BLaER1 (cell line): ENCODE data around the gene ARMC6.

Source experiments
- H3K27ac ChIP-seq: shearing (Covaris generic); formaldehyde crosslinking; 2 replicates; pipeline ENCODE4 v1.8.1; 2022
- H3K27me3 ChIP-seq: shearing (Covaris generic); formaldehyde crosslinking; 2 replicates; pipeline ENCODE4 v1.8.1; 2022
- H3K36me3 ChIP-seq: shearing (Covaris generic); formaldehyde crosslinking; 2 replicates; pipeline ENCODE4 v1.8.1; 2022
- H3K4me1 ChIP-seq: shearing (Covaris generic); formaldehyde crosslinking; 2 replicates; pipeline ENCODE4 v1.8.1; 2022
- H3K4me2 ChIP-seq: shearing (Covaris generic); formaldehyde crosslinking; 2 replicates; pipeline ENCODE4 v1.8.1; 2022
- H3K4me3 ChIP-seq: shearing (Covaris generic); formaldehyde crosslinking; 2 replicates; pipeline ENCODE4 v1.8.1; 2022
- H3K9ac ChIP-seq: shearing (Covaris generic); formaldehyde crosslinking; 2 replicates; pipeline ENCODE4 v1.8.1; 2022
- H3K9me3 ChIP-seq: shearing (Covaris generic); formaldehyde crosslinking; 2 replicates; pipeline ENCODE4 v1.8.1; 2022
- H4K20me1 ChIP-seq: shearing (Covaris generic); formaldehyde crosslinking; 2 replicates; pipeline ENCODE4 v1.8.1; 2022
- Cebpa-rat ChIP-seq: shearing (Covaris generic); IDR thresholded peaks from 2 replicates; pipeline ENCODE4 v1.8.1; 2022

Gene ARMC6

DNA sequence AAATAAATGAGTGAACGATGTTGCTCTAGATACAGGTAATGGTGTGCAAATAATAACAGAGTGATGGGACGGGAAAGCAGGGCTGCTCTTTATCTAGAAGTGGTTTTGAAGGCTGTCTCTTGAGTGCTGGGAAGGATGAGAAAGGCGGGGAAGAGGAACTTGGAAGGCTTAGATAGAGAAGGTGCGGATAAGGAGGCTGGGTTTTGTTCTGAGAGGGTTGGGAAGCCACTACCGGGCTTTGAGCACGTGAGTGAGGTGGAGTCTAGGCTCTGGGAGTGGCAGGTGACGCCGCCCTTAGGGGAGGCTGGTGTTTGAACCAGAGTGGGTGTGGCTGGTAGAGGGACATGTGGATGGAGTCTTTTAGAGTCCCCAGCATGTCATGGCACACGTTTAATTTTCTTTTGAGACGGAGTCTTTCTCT, 811 bp downstream of the ARMC6 start:
- H3K27me3 ChIP-seq: no peaks in the 10 kb centered on the region
- TF ChIP-seq Cebpa-rat: no peak
- H3K36me3 ChIP-seq: peaks cover 70% of the 10 kb centered on the region
- peak overlapping the region; percentile 90 for H3K4me2 ChIP-seq
- H3K9ac ChIP-seq: peak overlapping the region; percentile 94
- H3K9me3 ChIP-seq: peaks cover 18% of the 10 kb centered on the region
- peak overlapping the region; percentile 88 for H3K4me3 ChIP-seq
- peaks cover 84% of the 10 kb centered on the region for H4K20me1 ChIP-seq
- H3K4me1 ChIP-seq: peaks cover 36% of the 10 kb centered on the region
- H3K27ac ChIP-seq: peak overlapping the region; percentile 97

DNA sequence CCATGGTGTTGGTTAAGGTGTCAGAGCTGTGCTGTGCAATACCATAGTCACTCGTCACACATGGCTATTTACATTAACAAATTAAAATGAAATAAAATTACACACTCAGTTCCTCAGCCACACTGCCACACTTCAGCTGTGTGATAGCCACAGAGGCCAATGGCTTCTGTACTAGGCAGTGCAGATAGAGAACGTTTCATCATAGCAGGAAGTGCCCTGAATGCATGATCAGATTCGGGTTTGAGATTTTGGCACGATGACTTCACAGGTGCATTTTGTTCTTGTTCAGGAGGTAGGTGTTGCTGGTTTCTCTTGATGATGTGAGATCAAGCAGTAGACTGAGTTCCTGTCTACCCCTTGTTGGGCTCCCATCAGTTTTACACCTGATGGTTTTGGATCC, 6.5 kb downstream of the ARMC6 start:
- Histone ChIP-seq H3K27ac (0 out of 2 replicates have a peak overlapping the region, but pooled peaks have one; percentile 20), H3K4me3 (no peak overlapping the region), H4K20me1 (peaks cover 92% of the 10 kb centered on the region), H3K9me3 (peaks cover 18% of the 10 kb centered on the region), H3K27me3 (no peaks in the 10 kb centered on the region), H3K4me1 (peaks cover 26% of the 10 kb centered on the region), H3K4me2 (peak overlapping the region; percentile 49), H3K9ac (peak overlapping the region; percentile 11; the same call in 1 of the 2 replicates), H3K36me3 (peaks cover 86% of the 10 kb centered on the region)
- TF ChIP-seq Cebpa-rat: no peak

DNA sequence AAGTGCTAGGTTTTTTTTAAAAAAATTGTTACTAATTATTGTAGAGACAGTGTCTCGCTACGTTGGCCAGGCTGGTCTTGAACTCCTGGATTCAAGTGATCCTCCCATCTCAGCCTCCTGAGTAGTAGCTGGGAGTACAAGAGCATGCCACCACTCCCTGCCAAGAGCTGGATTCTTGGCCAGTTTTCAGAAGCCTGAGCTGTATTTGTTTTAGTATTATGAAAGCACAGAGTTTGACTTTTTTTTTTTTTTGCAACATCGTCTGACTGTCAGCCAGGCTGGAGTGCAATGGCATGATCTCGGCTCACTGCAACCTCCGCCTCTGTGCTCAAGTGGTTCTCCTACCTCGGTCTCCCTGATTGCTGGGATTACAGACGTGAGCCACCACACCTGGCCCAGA, 7.0 kb downstream of the ARMC6 start:
- 0 out of 2 replicates have a peak overlapping the region, but pooled peaks have one; percentile 20 for H3K27ac ChIP-seq
- peaks cover 21% of the 10 kb centered on the region for H3K4me1 ChIP-seq
- H3K27me3 ChIP-seq: no peaks in the 10 kb centered on the region
- no peak for TF ChIP-seq Cebpa-rat
- H3K36me3 ChIP-seq: peaks cover 87% of the 10 kb centered on the region
- H4K20me1 ChIP-seq: peaks cover 87% of the 10 kb centered on the region
- peak overlapping the region; percentile 11; the same call in 1 of the 2 replicates for H3K9ac ChIP-seq
- peaks cover 18% of the 10 kb centered on the region for H3K9me3 ChIP-seq
- H3K4me3 ChIP-seq: no peak overlapping the region
- H3K4me2 ChIP-seq: peak overlapping the region; percentile 49; the same call in 1 of the 2 replicates

DNA sequence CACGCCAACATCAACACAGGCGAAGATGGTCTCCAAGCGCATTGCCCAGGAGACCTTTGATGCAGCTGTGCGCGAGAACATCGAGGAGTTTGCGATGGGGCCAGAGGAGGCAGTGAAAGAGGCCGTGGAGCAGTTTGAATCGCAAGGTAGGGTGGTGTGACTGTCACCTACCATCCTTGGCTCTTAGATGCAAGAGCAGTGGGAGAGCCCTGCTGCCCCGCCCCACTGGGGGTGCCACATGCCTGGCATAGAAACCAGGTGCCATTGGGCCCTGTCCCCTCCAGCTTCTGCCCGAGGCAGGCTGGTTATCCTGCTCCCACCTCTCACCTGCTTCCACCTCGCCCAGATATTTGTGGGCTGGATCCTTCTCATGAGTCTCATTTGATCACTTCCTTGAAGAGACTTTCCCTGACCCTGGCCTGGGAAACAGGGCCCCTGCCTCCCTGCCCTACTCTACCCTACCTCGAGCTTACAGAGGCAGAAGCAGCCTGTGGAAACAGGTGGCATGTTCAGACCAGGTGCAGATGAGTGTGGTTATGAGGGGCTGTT, 9.4 kb downstream of the ARMC6 start:
- TF ChIP-seq Cebpa-rat: no peak
- H3K27ac ChIP-seq: no peak overlapping the region
- H3K4me1 ChIP-seq: peaks cover 16% of the 10 kb centered on the region
- no peak overlapping the region for H3K4me3 ChIP-seq
- H3K9me3 ChIP-seq: peaks cover 5% of the 10 kb centered on the region
- no peak overlapping the region for H3K9ac ChIP-seq
- H4K20me1 ChIP-seq: peaks cover 69% of the 10 kb centered on the region
- no peak overlapping the region for H3K4me2 ChIP-seq
- H3K27me3 ChIP-seq: no peaks in the 10 kb centered on the region
- peaks cover 87% of the 10 kb centered on the region for H3K36me3 ChIP-seq

DNA sequence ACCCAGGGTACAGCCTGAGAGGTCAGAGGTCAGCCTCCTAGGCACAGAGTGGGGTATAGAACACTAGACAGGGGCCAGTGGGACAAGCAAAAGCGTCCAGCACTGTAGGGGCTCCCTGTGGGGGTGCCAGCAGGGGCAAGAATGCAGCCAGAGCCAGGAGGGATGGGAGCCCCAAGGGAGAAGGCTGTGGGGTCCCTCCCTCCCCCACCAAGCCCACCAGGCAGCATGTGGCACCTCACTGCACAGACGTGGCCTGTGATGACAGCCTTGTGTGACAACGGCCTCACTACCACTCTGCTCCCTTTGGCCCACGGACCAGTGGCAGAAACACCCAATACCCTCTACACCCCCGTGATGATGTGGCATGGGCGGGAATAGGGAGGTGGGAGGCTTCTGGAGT, 10.1 kb downstream of the ARMC6 start:
- H3K27ac ChIP-seq: no peak overlapping the region
- peaks cover 62% of the 10 kb centered on the region for H4K20me1 ChIP-seq
- peaks cover 86% of the 10 kb centered on the region for H3K36me3 ChIP-seq
- H3K4me2 ChIP-seq: no peak overlapping the region
- H3K9ac ChIP-seq: no peak overlapping the region
- no peaks in the 10 kb centered on the region for H3K9me3 ChIP-seq
- no peak for TF ChIP-seq Cebpa-rat
- no peak overlapping the region for H3K4me3 ChIP-seq
- peaks cover 16% of the 10 kb centered on the region for H3K4me1 ChIP-seq
- no peaks in the 10 kb centered on the region for H3K27me3 ChIP-seq

DNA sequence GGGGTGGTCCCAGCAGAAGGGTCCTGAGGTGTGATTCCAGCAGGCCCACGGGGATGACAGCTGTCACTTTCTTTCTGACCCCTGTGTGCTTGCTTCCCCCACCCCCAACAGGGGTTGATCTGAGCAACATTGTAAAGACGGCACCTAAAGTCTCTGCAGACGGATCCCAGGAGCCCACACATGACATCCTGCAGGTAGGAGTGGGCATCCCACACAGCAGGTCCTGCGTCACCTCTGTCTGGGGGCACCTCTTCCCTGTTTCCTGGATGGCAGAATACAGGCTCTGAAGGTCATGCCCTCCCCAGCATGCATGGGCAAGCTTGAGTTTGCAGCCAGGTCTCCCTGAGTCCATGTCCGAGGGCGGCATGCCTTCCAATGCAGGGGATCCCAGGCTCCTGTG, 10.5 kb downstream of the ARMC6 start:
- Histone ChIP-seq H3K9ac (no peak overlapping the region), H4K20me1 (peaks cover 58% of the 10 kb centered on the region), H3K27me3 (no peaks in the 10 kb centered on the region), H3K36me3 (peaks cover 86% of the 10 kb centered on the region), H3K4me2 (no peak overlapping the region), H3K27ac (no peak overlapping the region), H3K4me1 (peaks cover 16% of the 10 kb centered on the region), H3K9me3 (no peaks in the 10 kb centered on the region), H3K4me3 (no peak overlapping the region)
- no peak for TF ChIP-seq Cebpa-rat

DNA sequence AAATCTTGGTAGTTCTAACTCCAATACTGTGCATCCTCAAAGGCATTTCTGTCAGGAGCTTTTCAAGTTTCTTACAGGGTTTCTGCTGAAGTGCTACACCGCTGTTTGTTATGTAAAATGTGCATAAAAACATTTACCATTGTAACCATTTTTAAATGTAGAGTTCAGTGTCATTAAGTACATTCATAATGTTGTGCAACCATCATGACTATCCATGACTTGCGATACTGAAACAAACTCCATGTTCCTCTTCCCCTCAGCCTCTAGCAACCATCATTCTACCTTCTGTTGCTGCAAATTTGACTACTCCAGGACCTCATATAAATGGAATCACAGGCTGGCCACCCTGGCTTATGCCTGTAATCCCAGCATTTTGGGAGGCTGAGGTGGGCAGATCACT, 16.0 kb downstream of the ARMC6 start:
- Histone ChIP-seq H4K20me1 (peaks cover 25% of the 10 kb centered on the region), H3K4me3 (no peak overlapping the region), H3K4me2 (no peak overlapping the region), H3K9ac (no peak overlapping the region), H3K27me3 (no peaks in the 10 kb centered on the region), H3K9me3 (no peaks in the 10 kb centered on the region), H3K4me1 (no peaks in the 10 kb centered on the region), H3K27ac (no peak overlapping the region), H3K36me3 (peaks cover 99% of the 10 kb centered on the region)
- TF ChIP-seq Cebpa-rat: no peak

DNA sequence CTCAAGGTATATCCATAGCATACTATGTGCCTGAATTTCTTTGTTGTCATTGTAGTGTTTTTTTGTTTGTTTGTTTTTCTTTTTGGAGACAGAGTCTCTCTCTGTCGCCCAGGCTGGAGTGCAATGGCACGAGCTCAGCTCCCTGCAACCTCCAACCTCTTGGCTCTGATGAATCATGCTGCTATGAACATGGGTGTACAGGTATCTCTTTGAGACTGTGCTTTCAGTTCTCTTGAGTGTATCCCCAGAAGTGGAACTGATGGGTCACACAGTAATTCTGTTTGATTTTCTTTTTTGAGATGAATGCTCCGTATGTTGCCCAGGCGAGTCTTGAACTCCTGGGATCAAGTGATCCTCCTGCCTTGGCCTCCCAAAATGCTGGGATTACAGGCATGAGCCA, 16.7 kb downstream of the ARMC6 start:
- Histone ChIP-seq H3K9ac (no peak overlapping the region), H3K4me1 (no peaks in the 10 kb centered on the region), H3K4me3 (no peak overlapping the region), H3K27me3 (no peaks in the 10 kb centered on the region), H3K36me3 (peaks cover 99% of the 10 kb centered on the region), H4K20me1 (peaks cover 29% of the 10 kb centered on the region), H3K9me3 (no peaks in the 10 kb centered on the region), H3K4me2 (no peak overlapping the region), H3K27ac (no peak overlapping the region)
- no peak for TF ChIP-seq Cebpa-rat

DNA sequence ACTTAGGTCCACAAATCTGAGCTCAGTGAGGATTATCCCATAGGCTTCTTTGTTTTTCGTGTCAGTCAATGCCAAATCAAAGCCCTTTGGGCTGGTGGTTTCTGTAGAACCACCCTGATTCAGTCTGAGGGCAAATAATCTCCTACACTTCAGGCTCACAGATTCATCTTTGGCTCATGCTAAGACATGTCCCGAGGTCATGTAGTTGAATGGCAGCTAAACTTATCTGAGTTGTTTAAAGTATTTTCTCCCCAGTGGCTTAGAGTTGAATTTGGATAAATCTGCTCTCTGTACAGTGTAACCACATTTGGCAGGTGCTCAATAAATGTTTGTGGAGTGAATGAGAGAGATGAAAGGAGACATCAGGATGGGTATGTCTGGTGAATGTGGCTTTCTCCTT, 17.3 kb downstream of the ARMC6 start:
- TF ChIP-seq Cebpa-rat: no peak
- no peak overlapping the region for H3K27ac ChIP-seq
- H3K4me3 ChIP-seq: no peak overlapping the region
- no peak overlapping the region for H3K4me2 ChIP-seq
- no peaks in the 10 kb centered on the region for H3K4me1 ChIP-seq
- peaks cover 99% of the 10 kb centered on the region for H3K36me3 ChIP-seq
- no peak overlapping the region for H3K9ac ChIP-seq
- peaks cover 35% of the 10 kb centered on the region for H4K20me1 ChIP-seq
- no peaks in the 10 kb centered on the region for H3K9me3 ChIP-seq
- no peaks in the 10 kb centered on the region for H3K27me3 ChIP-seq

DNA sequence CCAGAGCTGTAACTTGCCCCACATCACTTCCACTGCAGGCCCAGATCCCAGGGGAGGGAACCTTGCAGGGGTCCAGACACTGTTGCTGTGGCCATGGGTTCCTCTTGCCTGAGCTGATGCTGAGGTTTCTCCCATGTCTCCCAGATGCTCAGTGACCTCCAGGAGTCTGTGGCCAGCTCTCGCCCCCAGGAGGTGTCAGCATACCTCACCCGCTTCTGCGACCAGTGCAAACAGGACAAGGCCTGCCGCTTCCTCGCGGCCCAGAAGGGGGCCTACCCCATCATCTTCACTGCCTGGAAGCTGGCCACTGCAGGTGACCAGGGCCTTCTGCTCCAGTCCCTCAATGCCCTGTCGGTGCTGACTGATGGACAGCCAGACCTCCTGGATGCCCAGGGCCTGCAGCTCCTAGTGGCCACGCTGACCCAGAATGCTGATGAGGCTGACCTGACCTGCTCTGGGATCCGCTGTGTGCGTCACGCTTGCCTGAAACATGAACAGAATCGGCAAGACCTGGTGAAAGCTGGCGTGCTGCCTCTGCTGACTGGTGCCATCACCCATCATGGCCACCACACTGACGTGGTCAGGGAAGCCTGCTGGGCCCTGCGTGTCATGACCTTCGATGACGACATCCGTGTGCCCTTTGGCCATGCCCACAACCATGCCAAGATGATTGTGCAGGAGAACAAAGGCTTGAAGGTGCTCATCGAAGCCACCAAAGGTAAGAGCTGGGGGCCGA, 18.2 kb downstream of the ARMC6 start:
- no peaks in the 10 kb centered on the region for H3K9me3 ChIP-seq
- peaks cover 99% of the 10 kb centered on the region for H3K36me3 ChIP-seq
- no peak overlapping the region for H3K4me2 ChIP-seq
- H3K9ac ChIP-seq: no peak overlapping the region
- peaks cover 35% of the 10 kb centered on the region for H4K20me1 ChIP-seq
- no peaks in the 10 kb centered on the region for H3K4me1 ChIP-seq
- H3K4me3 ChIP-seq: no peak overlapping the region
- H3K27ac ChIP-seq: no peak overlapping the region
- H3K27me3 ChIP-seq: no peaks in the 10 kb centered on the region
- TF ChIP-seq Cebpa-rat: no peak
